GM18951 (cell line): ENCODE data around the gene VAC14.

ENCODE experiments used
- POLR2A ChIP-seq: IDR thresholded peaks from 4 replicates; pipeline ENCODE4 v1.6.1; 2011; ENCODE audit warnings: mild to moderate bottlenecking; ENCODE audit not compliant: insufficient read length, insufficient read depth; ENCODE audit errors: extremely low read depth
- in situ Hi-C: fragments of 300-500 bp; cut with MboI; formaldehyde crosslinking; loops from one replicate; pipeline ENCODE4 v1.12.0; 2022; ENCODE audit warnings: low sequenced_read_pairs, mixed read lengths, inconsistent platforms; ENCODE audit not compliant: unreplicated experiment

The VAC14 gene

GRCh38 chr16:70656065-70656711, 144.8 kb downstream of the VAC14 start:
- TF ChIP-seq POLR2A: no peak
- in situ Hi-C loops: no loop called here

DNA sequence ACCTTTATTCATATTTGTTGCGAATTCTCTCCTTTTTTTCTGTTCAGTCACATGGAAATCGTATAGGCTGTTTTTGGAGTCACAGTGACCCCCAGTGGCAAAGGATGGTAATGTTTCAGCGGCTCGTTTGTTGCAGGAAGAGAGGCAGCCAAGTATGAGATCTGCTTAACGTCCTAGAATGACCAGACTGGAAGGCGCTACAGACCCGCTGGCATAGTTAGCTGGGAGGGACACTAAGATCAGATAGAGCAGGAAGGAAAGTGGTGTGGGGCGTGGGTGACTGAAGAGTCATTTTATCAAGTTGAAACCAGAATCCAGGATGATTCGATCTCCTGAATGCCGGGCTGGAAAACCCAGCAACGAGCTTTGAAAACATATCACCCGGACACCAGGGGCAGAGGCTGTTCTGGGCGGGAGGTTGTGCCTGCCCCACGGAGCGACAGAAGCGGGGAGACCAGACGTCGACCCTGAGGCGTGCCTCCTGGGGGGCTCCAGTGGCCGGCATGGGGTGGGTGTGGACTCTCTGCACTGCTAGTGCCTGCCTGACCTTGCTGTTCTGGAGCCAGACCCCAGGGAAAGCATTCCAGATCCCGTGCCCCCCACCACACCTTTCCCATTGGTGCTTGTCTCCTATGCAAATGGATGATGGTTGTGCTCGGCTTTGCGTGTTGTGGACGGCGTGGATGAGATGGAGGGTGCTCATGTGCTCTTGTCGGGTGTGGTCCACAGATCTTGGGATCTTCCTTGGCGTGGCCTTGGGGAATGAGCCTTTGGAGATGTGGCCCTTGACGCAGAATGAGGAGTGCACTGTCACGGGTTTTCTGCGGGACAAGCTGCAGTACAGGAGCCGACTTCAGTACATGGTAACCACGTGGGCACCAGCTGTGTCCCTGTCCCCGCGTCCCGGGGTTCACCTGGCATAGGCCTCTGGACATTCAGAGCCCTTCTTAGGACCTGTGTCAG, 146.9 kb downstream of the VAC14 start:
- in situ Hi-C loops: no loop called here
- TF ChIP-seq POLR2A: no peak

- TF ChIP-seq POLR2A: no peak
- in situ Hi-C loops: no loop called here
Observed at GRCh38 chr16:70653406-70653805, 147.6 kb downstream of the VAC14 start.

- in situ Hi-C loops: no loop called here
- no peak for TF ChIP-seq POLR2A
Observed at GRCh38 chr16:70652322-70652721, 148.6 kb downstream of the VAC14 start.

DNA sequence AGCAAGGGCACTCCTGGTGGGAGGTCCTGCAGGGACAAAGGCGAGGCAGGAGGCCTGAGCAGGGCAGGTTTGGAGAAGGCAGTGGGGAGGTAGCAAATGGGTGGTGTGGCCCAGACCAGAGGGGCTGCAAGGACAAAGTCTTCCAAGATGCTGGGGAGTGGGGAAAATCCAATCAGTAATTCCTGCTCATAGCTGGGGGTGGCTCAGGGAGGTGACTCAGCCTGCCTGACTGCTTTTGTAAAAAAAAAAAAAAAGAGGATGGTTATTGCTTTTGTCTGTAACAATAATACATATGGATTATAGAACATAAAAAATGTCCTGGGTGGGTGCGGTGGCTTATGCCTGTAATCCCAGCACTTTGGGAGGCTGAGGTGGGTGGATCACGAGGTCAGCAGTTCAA, 149.4 kb downstream of the VAC14 start:
- in situ Hi-C loops: no loop called here
- no peak for TF ChIP-seq POLR2A

- in situ Hi-C loops: no loop called here
- no peak for TF ChIP-seq POLR2A
Observed at GRCh38 chr16:70650216-70650615, 150.7 kb downstream of the VAC14 start.

DNA sequence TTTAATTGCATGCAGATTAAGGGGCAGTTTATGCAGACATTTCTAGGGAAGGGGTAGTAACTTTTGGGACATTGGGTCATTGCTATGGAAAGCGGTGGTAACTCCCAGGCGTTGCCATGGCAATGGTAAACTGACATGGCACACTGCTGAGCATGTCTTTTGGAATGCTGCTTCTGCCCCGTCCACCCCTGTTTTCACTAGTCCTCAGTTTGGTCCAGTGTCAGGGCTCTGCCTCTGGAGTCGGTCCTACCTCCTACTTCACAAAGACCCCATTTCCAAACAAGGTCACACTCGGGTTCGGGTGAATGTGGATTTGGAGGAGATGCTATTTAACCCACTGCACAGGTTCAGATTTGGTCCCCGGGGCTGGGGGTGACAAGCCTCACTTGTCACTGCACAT, 151.7 kb downstream of the VAC14 start:
- in situ Hi-C loops: loop anchor here (25.0 kb wide), 1 partner anchor 487 kb away; the partner anchor contains the start of gene CLEC18C
- TF ChIP-seq POLR2A: no peak

- in situ Hi-C loops: loop anchor here (25.0 kb wide), 1 partner anchor 486 kb away; the partner anchor contains the start of gene CLEC18C
Observed at GRCh38 chr16:70648606-70649005, 152.4 kb downstream of the VAC14 start.

GRCh38 chr16:70647441-70648359, 153.3 kb downstream of the VAC14 start:
- in situ Hi-C loops: loop anchor here (25.0 kb wide), 1 partner anchor 485 kb away; the partner anchor contains the start of gene CLEC18C
- no peak for TF ChIP-seq POLR2A

More at GRCh38 chr16:70648606-70649005, 152.4 kb downstream of the VAC14 start:
- no peak for TF ChIP-seq POLR2A

- in situ Hi-C loops: loop anchor here (25.0 kb wide), 1 partner anchor 484 kb away; the partner anchor contains the start of gene CLEC18C
- TF ChIP-seq POLR2A: no peak
Observed at GRCh38 chr16:70646260-70647241, 154.4 kb downstream of the VAC14 start, which contains the start of gene IL34. Gene IL34, plus strand, starts transcription at chr16:70646559. Its CDS starts 389 bp downstream, at chr16:70646948.
